PC-3 (cell line): ENCODE measurements around the gene TM4SF5. TPM values are rescaled to one million over a fixed set of nuclear protein-coding genes. Genes with fewer than 3 reads are reported as not detected.

Experiments
- ATAC-seq: fragments of 200-7000 bp; cut with Tn5 transposase; 2 replicates; pipeline ENCODE4 v1.9.1; 2020; ENCODE audit warnings: mild to moderate bottlenecking, moderate library complexity
- BruUV-seq: library from RNA; stranded (reverse); fragments of 400-500 nt; replicated peaks from 2 replicates; lab custom pipeline; 2021; lab: Mats Ljungman, UMichigan
- CTCF ChIA-PET: fragments of 300-600 bp; sonication (Branson Sonifier 250); formaldehyde crosslinking; loops from one replicate; lab custom pipeline; 2022; ENCODE audit warnings: antibody characterized with exemption; lab: Charles Lee
- POLR2A ChIA-PET: fragments of 300-600 bp; sonication (Branson Sonifier 250); formaldehyde crosslinking; loops from one replicate; lab custom pipeline; 2022; ENCODE audit warnings: antibody characterized with exemption; ENCODE audit not compliant: unreplicated experiment; lab: Charles Lee
- DNase-seq: peaks from one replicate; pipeline ENCODE4 v3.0.0-alpha.2; 2015
- H2AFZ ChIP-seq: fragments of 300-600 bp; sonication (generic); 2 replicates; pipeline ENCODE4 v1.6.0; 2016; ENCODE audit warnings: antibody characterized with exemption, low read length
- H3F3A ChIP-seq: fragments of 300-600 bp; sonication (generic); one replicate; pipeline ENCODE4 v1.6.0; 2017; ENCODE audit warnings: antibody characterized with exemption, low read length, control low read depth, mild to moderate bottlenecking; ENCODE audit not compliant: unreplicated experiment
- H3K27ac ChIP-seq: fragments of 300-600 bp; sonication (generic); 2 replicates; pipeline ENCODE4 v1.5.1; 2016; ENCODE audit warnings: mild to moderate bottlenecking, low read length
- H3K27me3 ChIP-seq: fragments of 300-600 bp; sonication (generic); 2 replicates; pipeline ENCODE4 v1.6.1; 2016; ENCODE audit warnings: low read length, mixed read lengths
- H3K36me3 ChIP-seq: fragments of 300-600 bp; sonication (generic); 2 replicates; pipeline ENCODE4 v1.6.1; 2016; ENCODE audit warnings: low read depth, mixed run types, low read length, mixed read lengths
- H3K4me1 ChIP-seq: fragments of 300-600 bp; sonication (generic); 2 replicates; pipeline ENCODE4 v1.5.1; 2016; ENCODE audit warnings: low read length; ENCODE audit not compliant: insufficient read depth
- H3K4me2 ChIP-seq: fragments of 300-600 bp; sonication (generic); 2 replicates; pipeline ENCODE4 v1.6.0; 2016; ENCODE audit warnings: low read length
- H3K4me3 ChIP-seq: fragments of 300-600 bp; sonication (generic); 2 replicates; pipeline ENCODE4 v1.5.1; 2016; ENCODE audit warnings: mild to moderate bottlenecking, low read length, mixed read lengths
- H3K79me2 ChIP-seq: fragments of 300-600 bp; sonication (generic); 2 replicates; pipeline ENCODE4 v1.6.1; 2017; ENCODE audit warnings: low read length, mixed read lengths
- H3K9ac ChIP-seq: fragments of 300-600 bp; sonication (generic); 2 replicates; pipeline ENCODE4 v1.6.0; 2016; ENCODE audit warnings: mild to moderate bottlenecking, low read length
- H3K9me2 ChIP-seq: fragments of 300-600 bp; sonication (generic); replicated peaks from 2 replicates; pipeline ENCODE4 v1.6.1; 2016; ENCODE audit warnings: mixed run types, low read length, mixed read lengths
- H3K9me3 ChIP-seq: fragments of 300-600 bp; sonication (generic); 2 replicates; pipeline ENCODE4 v1.6.1; 2016; ENCODE audit warnings: low read length, mixed read lengths
- H4K20me1 ChIP-seq: fragments of 300-600 bp; sonication (generic); 2 replicates; pipeline ENCODE4 v1.6.1; 2016; ENCODE audit warnings: low read length, mixed read lengths
- EZH2 ChIP-seq: fragments of 300-600 bp; sonication (generic); IDR thresholded peaks from one replicate; pipeline ENCODE4 v1.6.1; 2017; ENCODE audit warnings: antibody characterized with exemption, mild to moderate bottlenecking, low read length; ENCODE audit not compliant: unreplicated experiment
- EZH2phosphoT487 ChIP-seq: fragments of 300-600 bp; sonication (generic); IDR thresholded peaks from 2 replicates; pipeline ENCODE4 v1.6.1; 2018; ENCODE audit warnings: mild to moderate bottlenecking, antibody characterized with exemption, low read length, borderline replicate concordance
- intact Hi-C: fragments of 100-400 bp; cut with micrococcal nuclease; formaldehyde crosslinking; loops from 2 replicates; pipeline ENCODE4 v1.9.0; 2023
- total RNA-seq: library from RNA; depleted of rRNA; stranded (reverse); fragments of >200 nt; gene quantifications from 2 replicates; pipeline ENCODE4 v1.2.3, GENCODE V29; 2014
- TF ChIP-seq, protein P1 (sequence below): fragments of 300-600 bp; sonication (generic); conservative IDR thresholded peaks from 2 replicates; pipeline ENCODE4 v1.5.1; 2017; ENCODE audit warnings: antibody characterized with exemption, low read depth, mild to moderate bottlenecking, low read length

The TM4SF5 gene
- total RNA-seq, 1 experiment from 2014 or later: not detected

DNA sequence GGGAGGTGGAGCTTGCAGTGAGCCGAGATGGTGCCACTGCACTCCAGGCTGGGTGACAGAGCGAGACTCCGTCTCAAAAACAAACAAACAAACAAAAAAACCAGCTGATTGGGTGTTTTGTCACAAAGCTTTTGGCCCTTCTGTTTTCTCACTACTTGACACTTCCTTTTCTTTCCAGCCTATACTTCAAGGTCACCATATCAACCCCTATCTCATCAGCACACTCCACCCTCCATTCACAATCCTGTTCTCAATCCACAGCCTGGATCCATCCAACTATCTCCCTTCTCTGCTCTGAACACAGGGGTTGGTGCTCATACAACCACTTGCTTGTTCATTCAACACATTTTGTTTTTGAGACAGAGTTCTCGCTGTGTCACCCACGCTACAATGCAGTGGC, 47.0 kb upstream of the TM4SF5 start:
- intact Hi-C loops: no loop called here
- no TSS peak for BruUV-seq
- peaks cover 12% of the 10 kb centered on the region for H3K4me1 ChIP-seq
- TF ChIP-seq EZH2 (no peak), EZH2phosphoT487 (no peak)
- TF ChIP-seq, protein P1, sequence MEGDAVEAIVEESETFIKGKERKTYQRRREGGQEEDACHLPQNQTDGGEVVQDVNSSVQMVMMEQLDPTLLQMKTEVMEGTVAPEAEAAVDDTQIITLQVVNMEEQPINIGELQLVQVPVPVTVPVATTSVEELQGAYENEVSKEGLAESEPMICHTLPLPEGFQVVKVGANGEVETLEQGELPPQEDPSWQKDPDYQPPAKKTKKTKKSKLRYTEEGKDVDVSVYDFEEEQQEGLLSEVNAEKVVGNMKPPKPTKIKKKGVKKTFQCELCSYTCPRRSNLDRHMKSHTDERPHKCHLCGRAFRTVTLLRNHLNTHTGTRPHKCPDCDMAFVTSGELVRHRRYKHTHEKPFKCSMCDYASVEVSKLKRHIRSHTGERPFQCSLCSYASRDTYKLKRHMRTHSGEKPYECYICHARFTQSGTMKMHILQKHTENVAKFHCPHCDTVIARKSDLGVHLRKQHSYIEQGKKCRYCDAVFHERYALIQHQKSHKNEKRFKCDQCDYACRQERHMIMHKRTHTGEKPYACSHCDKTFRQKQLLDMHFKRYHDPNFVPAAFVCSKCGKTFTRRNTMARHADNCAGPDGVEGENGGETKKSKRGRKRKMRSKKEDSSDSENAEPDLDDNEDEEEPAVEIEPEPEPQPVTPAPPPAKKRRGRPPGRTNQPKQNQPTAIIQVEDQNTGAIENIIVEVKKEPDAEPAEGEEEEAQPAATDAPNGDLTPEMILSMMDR: no peak
- ChIA-PET CTCF (no interaction called here), POLR2A (no interaction called here)
- no peak overlapping the region for H2AFZ ChIP-seq
- no peak for ATAC-seq
- H3K9me3 ChIP-seq: no peaks in the 10 kb centered on the region
- DNase-seq: no peak
- no peaks in the 10 kb centered on the region for H3K79me2 ChIP-seq
- no peak overlapping the region for H3K4me2 ChIP-seq
- H3K36me3 ChIP-seq: no peaks in the 10 kb centered on the region
- no peaks in the 10 kb centered on the region for H3K27me3 ChIP-seq
- no peak overlapping the region for H3K9ac ChIP-seq
- no peaks in the 10 kb centered on the region for H3F3A ChIP-seq
- no peaks in the 10 kb centered on the region for H3K9me2 ChIP-seq
- no peak overlapping the region for H3K27ac ChIP-seq
- no peak overlapping the region for H3K4me3 ChIP-seq
- H4K20me1 ChIP-seq: no peaks in the 10 kb centered on the region

DNA sequence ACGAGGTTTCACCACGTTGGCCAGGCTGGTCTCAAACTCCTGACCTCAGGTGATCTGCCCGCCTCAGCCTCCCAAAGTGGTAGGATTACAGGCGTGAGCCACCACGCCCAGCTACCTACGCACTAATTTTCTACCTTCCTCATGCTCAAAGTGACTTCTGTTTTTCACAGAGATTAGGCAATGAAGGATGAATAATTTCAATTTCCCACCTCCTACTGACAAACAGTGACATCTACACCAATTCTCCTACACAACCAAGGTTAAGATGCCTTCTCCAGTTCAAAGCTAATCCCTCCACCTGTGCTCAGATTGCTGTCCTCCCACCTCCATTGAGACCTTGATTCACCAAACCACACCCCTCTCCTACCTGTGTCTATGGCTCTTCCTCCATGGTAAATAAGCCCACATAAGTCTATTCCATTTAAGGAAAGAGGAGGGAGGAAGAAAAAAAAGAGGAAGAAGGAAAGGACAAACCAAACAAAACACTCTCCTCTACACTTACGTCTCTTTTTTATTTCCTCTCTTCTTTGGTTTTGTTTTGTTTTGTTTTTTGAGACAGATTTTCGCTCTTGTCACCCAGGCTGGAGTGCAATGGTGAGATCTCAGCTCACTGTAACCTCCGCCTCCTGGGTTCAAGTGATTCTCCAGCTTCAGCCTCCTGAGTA, 45.9 kb upstream of the TM4SF5 start:
- no peaks in the 10 kb centered on the region for H3F3A ChIP-seq
- H3K4me1 ChIP-seq: peaks cover 12% of the 10 kb centered on the region
- ATAC-seq (no peak), DNase-seq (no peak)
- H3K9me3 ChIP-seq: no peaks in the 10 kb centered on the region
- no peak overlapping the region for H2AFZ ChIP-seq
- no peak overlapping the region for H3K9ac ChIP-seq
- no peaks in the 10 kb centered on the region for H3K9me2 ChIP-seq
- BruUV-seq: no TSS peak
- no peak overlapping the region for H3K27ac ChIP-seq
- H3K27me3 ChIP-seq: no peaks in the 10 kb centered on the region
- intact Hi-C loops: no loop called here
- H3K79me2 ChIP-seq: no peaks in the 10 kb centered on the region
- H3K36me3 ChIP-seq: no peaks in the 10 kb centered on the region
- ChIA-PET CTCF (no interaction called here), POLR2A (interaction anchor here (0.6 kb wide), 1 partner anchor 50 kb away, joined by 5 read pairs; no protein-coding TSS in a partner anchor)
- H3K4me2 ChIP-seq: no peak overlapping the region
- no peaks in the 10 kb centered on the region for H4K20me1 ChIP-seq
- no peak overlapping the region for H3K4me3 ChIP-seq
- TF ChIP-seq EZH2 (no peak), EZH2phosphoT487 (no peak)
- TF ChIP-seq, protein P1: no peak

DNA sequence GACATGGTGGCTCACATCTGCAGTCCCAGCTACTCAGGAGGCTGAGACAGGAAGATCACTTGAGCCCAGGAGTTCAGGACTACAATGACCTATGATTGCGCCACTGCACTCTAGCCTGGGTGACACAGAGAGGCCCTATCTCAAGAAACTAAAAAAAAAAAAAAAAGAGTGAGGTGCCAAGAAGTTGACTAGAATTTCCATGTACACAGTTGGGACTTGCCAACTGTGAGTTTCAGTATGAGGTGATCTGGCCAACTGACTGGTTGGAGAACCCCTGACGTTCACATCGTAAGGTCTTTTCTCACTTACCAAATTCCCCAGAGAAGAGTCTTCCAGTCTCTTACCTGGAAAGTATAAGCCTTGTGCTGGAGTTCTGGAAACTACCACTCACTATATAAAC, 43.6 kb upstream of the TM4SF5 start:
- no peak overlapping the region for H3K27ac ChIP-seq
- H3K9ac ChIP-seq: no peak overlapping the region
- H3K4me3 ChIP-seq: no peak overlapping the region
- ChIA-PET POLR2A (no interaction called here), CTCF (no interaction called here)
- no peaks in the 10 kb centered on the region for H3F3A ChIP-seq
- H3K9me2 ChIP-seq: no peaks in the 10 kb centered on the region
- H3K4me2 ChIP-seq: no peak overlapping the region
- intact Hi-C loops: no loop called here
- DNase-seq: no peak
- no peaks in the 10 kb centered on the region for H3K79me2 ChIP-seq
- H3K4me1 ChIP-seq: no peaks in the 10 kb centered on the region
- H3K27me3 ChIP-seq: no peaks in the 10 kb centered on the region
- H3K9me3 ChIP-seq: no peaks in the 10 kb centered on the region
- ATAC-seq: no peak
- no peak overlapping the region for H2AFZ ChIP-seq
- BruUV-seq: no TSS peak
- no peaks in the 10 kb centered on the region for H4K20me1 ChIP-seq
- H3K36me3 ChIP-seq: no peaks in the 10 kb centered on the region
- TF ChIP-seq, protein P1: no peak
- TF ChIP-seq EZH2 (no peak), EZH2phosphoT487 (no peak)
